ENCODE measurements around the gene LRRIQ3. TPM values are rescaled to one million over a fixed set of nuclear protein-coding genes. Genes with fewer than 3 reads are reported as not detected.
A peak's percentile ranks its signal among the peaks of the same experiment; 100 is the strongest.

The LRRIQ3 gene, protein sequence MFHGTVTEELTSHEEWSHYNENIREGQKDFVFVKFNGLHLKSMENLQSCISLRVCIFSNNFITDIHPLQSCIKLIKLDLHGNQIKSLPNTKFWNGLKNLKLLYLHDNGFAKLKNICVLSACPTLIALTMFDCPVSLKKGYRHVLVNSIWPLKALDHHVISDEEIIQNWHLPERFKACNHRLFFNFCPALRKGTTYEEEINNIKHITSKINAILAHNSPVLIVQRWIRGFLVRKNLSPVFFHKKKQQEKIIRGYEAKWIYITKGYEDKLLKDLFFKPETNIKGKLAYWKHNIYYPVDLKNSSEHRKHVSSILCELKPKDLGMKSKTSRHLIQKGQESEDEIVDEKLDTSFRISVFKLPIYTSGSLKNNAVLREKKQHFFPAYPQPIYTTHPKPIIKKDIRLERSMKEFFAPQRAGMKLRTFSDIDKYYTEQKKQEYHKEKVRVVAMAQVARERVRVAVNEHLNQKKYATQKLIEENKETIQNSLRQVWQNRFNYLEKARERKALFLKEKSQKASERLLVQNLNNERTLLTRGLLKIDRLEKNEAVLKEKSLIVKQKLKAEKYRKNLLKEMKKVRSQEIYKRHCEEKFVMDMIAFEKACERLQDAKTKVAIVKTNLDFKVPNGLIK
- total RNA-seq (ENCODE audit: low replicate concordance) = 0.99 and 1.4 TPM in 2 replicates
- long read RNA-seq, partial matches to known transcripts = 2 of 2 reads
- long read RNA-seq, other reads (novel, unspliced or antisense) = 0 of 2 reads

DNA sequence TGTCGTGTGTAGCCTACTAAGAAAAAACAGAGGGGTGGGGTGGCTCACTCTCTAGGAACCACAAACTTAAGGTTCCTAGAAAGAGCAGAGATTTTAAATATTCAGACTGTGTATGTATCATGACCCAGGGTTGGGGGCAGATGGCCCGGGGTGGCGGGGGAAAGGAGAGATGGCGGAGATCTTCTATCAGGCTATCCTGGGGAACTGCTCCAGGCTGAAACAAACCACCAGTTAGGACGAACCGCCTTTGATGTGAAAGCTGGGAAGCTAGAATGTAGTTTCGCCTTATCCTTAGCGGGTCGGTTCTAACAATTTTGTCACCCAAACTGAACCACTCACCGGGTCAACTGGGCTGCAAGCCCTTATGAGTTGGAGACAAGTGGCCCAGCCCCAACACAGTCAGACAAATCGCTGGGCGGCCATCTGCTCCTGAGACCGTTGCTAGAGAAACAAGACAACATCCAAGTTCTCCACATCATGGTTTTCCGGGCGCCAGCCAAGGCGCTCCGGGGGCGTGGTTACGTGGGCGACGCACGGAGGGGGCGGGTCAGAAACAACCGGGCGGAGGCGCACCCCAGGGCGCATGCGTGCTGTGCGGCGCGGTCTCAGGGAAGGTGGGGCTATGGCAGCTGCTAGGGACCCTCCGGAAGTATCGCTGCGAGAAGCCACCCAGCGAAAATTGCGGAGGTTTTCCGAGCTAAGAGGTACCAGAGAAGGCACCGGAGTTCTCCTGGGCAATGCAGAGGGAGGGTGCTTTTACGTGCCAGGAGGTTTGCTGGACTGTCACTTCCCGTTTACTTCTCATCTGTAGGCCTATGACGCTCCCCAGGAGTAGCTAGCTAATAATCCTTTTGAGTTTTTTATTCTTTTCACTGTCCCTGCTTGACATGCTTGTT, at the start of gene LRRIQ3, which contains the start of gene FPGT:
Gene LRRIQ3, minus strand, starts transcription at position 520 of the 896 bp plus-strand sequence. CDS start 14,492 bp downstream, outside the sequence.
Gene FPGT, plus strand, starts transcription at position 586 of the 896 bp plus-strand sequence. Its CDS starts 37 bp downstream, at position 623.
- TF ChIP-seq, protein P1, sequence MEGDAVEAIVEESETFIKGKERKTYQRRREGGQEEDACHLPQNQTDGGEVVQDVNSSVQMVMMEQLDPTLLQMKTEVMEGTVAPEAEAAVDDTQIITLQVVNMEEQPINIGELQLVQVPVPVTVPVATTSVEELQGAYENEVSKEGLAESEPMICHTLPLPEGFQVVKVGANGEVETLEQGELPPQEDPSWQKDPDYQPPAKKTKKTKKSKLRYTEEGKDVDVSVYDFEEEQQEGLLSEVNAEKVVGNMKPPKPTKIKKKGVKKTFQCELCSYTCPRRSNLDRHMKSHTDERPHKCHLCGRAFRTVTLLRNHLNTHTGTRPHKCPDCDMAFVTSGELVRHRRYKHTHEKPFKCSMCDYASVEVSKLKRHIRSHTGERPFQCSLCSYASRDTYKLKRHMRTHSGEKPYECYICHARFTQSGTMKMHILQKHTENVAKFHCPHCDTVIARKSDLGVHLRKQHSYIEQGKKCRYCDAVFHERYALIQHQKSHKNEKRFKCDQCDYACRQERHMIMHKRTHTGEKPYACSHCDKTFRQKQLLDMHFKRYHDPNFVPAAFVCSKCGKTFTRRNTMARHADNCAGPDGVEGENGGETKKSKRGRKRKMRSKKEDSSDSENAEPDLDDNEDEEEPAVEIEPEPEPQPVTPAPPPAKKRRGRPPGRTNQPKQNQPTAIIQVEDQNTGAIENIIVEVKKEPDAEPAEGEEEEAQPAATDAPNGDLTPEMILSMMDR (conservative IDR thresholded peaks at IDR 0.05) = no peak

DNA sequence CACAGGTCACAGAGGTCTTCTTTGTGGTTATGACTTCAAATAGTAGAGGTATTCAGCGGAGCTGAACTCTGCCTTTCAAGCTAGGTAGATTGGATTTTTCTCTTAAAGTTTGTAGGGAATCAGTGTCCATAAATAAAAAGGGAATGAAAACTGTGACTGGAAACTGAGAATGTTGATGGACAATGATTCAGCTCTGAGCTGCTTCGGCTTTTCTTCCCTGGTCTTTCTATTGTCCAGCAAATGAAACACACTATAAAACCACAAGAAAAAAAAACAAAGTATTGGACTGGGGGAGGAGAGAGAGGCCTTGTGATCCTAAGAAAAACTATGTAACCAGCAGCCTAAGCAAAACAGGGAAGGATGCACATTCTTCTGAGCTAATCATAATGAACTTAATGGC, 48.3 kb upstream of the LRRIQ3 start:
- no peaks in the 10 kb centered on the region for H3K36me3 Mint-ChIP-seq
- no peak overlapping the region for H3K4me3 Mint-ChIP-seq
- peaks cover 3% of the 10 kb centered on the region for H3K9me3 Mint-ChIP-seq
- no peak for DNase-seq (ENCODE audit: extremely low spot score, unreplicated experiment)
- TF ChIP-seq, protein P1 (conservative IDR thresholded peaks at IDR 0.05) = no peak
- H3K27ac Mint-ChIP-seq = no peak overlapping the region
- H3K4me1 Mint-ChIP-seq (ENCODE audit: unreplicated experiment) = peaks cover 17% of the 10 kb centered on the region
- no peaks in the 10 kb centered on the region for H3K27me3 Mint-ChIP-seq

More for the DNA sequence above, at the start of gene LRRIQ3, which contains the start of gene FPGT:
- H3K27ac Mint-ChIP-seq = peak within 1 kb of the TSS; percentile 95
- H3K4me3 Mint-ChIP-seq = peak within 1 kb of the TSS; percentile 89
- H3K27me3 Mint-ChIP-seq = no peaks in the 10 kb centered on the region
- peaks cover 7% of the 10 kb centered on the region for H3K4me1 Mint-ChIP-seq (ENCODE audit: unreplicated experiment)
- H3K9me3 Mint-ChIP-seq = no peaks in the 10 kb centered on the region
- H3K36me3 Mint-ChIP-seq = no peaks in the 10 kb centered on the region
- DNase-seq (ENCODE audit: extremely low spot score, unreplicated experiment) = peak; percentile 94

DNA sequence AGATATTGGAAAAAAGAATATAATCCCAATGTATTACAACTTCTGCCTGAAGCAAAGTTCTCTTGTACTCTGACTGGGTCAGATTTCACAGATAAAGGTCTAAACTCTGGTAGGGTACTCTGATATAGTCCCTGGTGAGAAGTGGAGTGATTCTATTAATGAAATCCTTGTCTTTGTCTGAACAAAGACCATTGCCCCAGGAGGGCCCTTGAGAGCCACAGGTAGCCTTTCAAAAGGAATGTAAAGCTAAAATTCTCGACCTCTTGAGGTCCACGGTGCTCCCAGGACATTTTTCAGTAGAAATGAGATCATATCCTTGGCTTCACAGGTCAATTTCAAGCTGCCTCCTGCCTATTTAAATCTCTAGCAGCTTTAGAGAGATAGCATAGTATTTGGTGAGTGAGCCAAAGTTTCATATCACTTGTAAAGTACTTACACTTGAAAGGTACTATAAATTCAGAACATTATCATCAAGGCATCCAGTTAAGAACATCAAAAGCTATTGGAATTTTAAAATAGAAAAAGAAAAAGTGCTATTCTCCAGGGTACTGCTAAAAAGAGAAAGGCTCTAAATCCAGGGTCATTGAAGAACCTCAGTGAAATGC, 47.3 kb upstream of the LRRIQ3 start:
- TF ChIP-seq, protein P1 (conservative IDR thresholded peaks at IDR 0.05) = no peak
- DNase-seq (ENCODE audit: extremely low spot score, unreplicated experiment) = no peak
- no peak overlapping the region for H3K4me3 Mint-ChIP-seq
- no peaks in the 10 kb centered on the region for H3K27me3 Mint-ChIP-seq
- H3K4me1 Mint-ChIP-seq (ENCODE audit: unreplicated experiment) = peaks cover 17% of the 10 kb centered on the region
- H3K27ac Mint-ChIP-seq = no peak overlapping the region
- peaks cover 3% of the 10 kb centered on the region for H3K9me3 Mint-ChIP-seq
- no peaks in the 10 kb centered on the region for H3K36me3 Mint-ChIP-seq

DNA sequence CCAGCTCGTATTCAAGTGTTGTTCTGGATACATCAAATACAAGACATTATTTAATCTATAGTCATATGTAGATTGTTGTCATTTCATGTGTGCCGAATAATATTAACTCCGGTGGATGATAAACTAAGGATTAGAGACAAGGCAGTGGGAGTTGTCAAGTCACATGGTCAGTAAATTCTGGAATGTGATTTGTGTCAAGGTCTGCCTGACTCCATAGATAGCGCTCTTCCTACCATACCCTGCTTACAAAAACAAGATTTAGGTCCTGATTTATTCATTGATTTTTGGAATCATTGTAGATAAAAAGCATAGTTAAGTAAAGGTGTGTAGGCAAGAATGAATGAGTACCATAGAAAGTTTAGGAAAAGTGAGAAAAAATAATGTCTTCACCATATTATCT, 39.8 kb upstream of the LRRIQ3 start:
- H3K27me3 Mint-ChIP-seq = no peaks in the 10 kb centered on the region
- no peak for DNase-seq (ENCODE audit: extremely low spot score, unreplicated experiment)
- TF ChIP-seq, protein P1 (conservative IDR thresholded peaks at IDR 0.05) = no peak
- no peak overlapping the region for H3K4me3 Mint-ChIP-seq
- H3K36me3 Mint-ChIP-seq = no peaks in the 10 kb centered on the region
- no peaks in the 10 kb centered on the region for H3K4me1 Mint-ChIP-seq (ENCODE audit: unreplicated experiment)
- H3K9me3 Mint-ChIP-seq = no peaks in the 10 kb centered on the region
- H3K27ac Mint-ChIP-seq = no peak overlapping the region

DNA sequence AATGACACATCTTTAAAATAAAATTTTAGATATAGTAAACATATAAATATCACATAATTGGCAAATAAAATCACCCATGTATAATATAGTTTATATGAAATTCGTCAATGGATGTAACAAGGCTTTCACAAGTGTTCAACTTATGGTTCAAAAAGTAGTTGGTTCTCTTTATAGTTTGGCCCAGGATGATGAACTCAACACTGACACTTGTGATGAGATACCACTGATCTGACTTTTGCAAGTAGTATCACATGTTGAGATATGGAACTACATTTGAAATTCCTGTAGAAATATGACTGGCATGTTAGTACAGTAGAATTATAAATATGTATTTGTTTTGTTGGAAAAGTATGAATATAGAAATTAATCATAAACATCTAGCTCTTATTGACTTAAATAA, 39.1 kb upstream of the LRRIQ3 start:
- Mint-ChIP-seq H3K27me3 (no peaks in the 10 kb centered on the region), H3K27ac (no peak overlapping the region)

More for the DNA sequence above, 39.1 kb upstream of the LRRIQ3 start:
- TF ChIP-seq, protein P1 (conservative IDR thresholded peaks at IDR 0.05) = no peak
- Mint-ChIP-seq H3K9me3 (no peaks in the 10 kb centered on the region), H3K4me3 (no peak overlapping the region), H3K4me1 (ENCODE audit: unreplicated experiment) (no peaks in the 10 kb centered on the region), H3K36me3 (no peaks in the 10 kb centered on the region)
- DNase-seq (ENCODE audit: extremely low spot score, unreplicated experiment) = no peak

Data from type B pancreatic cell (in vitro differentiated cells).